GM12892 (cell line): Measurements from ENCODE around the gene APBB2.
"Not testable (repeated sequence)": the region's sequence is repeated elsewhere in the genome, so short reads cannot be mapped to it uniquely, and the experiment has no call there.

ENCODE experiments used
- POLR2A ChIP-seq: IDR thresholded peaks from 2 replicates; pipeline ENCODE4 v1.6.1; 2011; ENCODE audit warnings: low read depth, low read length, control low read depth
- POLR2AphosphoS5 ChIP-seq: IDR thresholded peaks from 2 replicates; pipeline ENCODE4 v1.6.1; 2011; ENCODE audit warnings: low read depth, low read length, control low read depth

- not testable (repeated sequence) for TF ChIP-seq POLR2A, POLR2AphosphoS5
These were observed 66.8 kb downstream of the APBB2 start for GRCh38 chr4:41147570-41147969.
